Subcutaneous adipose tissue (tissue), 4 donors: ENCODE data around the gene SDCCAG8. TPM values are rescaled to one million over a fixed set of nuclear protein-coding genes. Genes with fewer than 3 reads are reported as not detected.

Experiments used
- CTCF ChIP-seq: fragments of 450-650 bp; IDR thresholded peaks from one replicate; pipeline ENCODE4 v1.5.1; 2016; ENCODE audit warnings: low read depth, mild to moderate bottlenecking, control low read depth, antibody characterized with exemption, moderate library complexity
- total RNA-seq, 4 donors: library from RNA; depleted of rRNA; stranded (reverse); fragments of >200 nt; gene quantifications; one replicate each; pipeline ENCODE4 v1.1.0, GENCODE V29; 2016

The SDCCAG8 gene
- 10 to 100 TPM; 44.6 to 74.5 (median 51.9) TPM for total RNA-seq

- TF ChIP-seq CTCF = no peak
Observed at GRCh38 chr1:243255791-243256512, at the start of gene SDCCAG8. TSS of gene SDCCAG8 (plus strand) at chr1:243256041. CDS start at chr1:243256174, 133 bp downstream.

GRCh38 chr1:243213045-243213787 lies 42.6 kb upstream of the SDCCAG8 start:
- TF ChIP-seq CTCF = no peak

- no peak for TF ChIP-seq CTCF
Observed at GRCh38 chr1:243216741-243217140, 39.1 kb upstream of the SDCCAG8 start.

- TF ChIP-seq CTCF = no peak
Observed at GRCh38 chr1:243217349-243217748, 38.5 kb upstream of the SDCCAG8 start.

- TF ChIP-seq CTCF = no peak
Observed at GRCh38 chr1:243218059-243218458, 37.8 kb upstream of the SDCCAG8 start.

- TF ChIP-seq CTCF = no peak
Observed at GRCh38 chr1:243227622-243228021, 28.2 kb upstream of the SDCCAG8 start.

GRCh38 chr1:243229526-243229925 lies 26.3 kb upstream of the SDCCAG8 start:
- no peak for TF ChIP-seq CTCF
